NCI-H774 (cell line): ENCODE results near the gene APOC1.

Experiments used
- DNase-seq: peaks from one replicate; lab custom pipeline; 2025; lab: John Stamatoyannopoulos, UW

APOC1 gene

DNA sequence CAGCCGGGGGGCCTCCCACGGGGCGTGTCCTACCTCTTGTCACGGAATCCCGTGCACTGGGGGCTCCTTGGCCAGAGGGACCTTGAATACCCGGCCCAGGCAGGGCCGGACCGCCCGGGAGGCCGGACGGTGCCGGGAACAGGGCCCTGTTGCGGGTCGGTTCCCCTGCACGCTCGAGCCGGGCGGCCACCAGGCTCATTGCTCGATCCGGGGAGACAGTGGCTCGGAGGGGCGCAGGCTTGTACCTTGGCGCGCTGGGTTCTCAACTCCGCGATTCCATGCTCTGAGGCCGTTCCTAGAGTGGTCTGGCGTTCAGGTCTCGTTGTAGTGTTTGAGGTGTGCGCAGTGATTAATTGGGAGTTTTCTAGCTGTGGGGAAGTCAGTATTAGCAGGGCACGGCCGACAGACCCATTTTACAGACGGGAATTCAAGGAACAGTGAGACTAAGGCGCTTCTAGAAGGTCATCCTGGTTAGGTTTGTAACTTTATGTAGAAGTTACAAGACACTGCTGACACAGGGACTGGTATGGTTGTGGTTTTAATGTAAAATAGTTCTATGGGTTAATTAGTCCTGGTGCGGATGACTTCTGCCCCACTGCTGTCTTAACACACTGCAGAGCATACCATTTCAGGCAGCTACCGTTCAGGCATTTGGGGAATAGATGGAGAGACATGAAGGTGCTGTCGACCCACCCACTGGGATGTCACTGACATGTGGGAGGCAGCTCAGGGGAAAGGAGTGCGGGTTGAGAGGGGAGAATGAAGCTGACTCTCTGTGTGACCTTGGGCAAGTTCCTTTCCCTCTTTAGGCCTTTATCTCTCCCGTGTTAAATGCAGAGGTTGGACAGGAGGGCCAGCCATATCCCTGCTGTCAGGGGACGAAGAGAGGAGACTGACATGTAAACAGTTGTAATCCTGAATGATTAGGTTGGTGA is 41.4 kb downstream of the APOC1 start:
- no peak for DNase-seq

DNA sequence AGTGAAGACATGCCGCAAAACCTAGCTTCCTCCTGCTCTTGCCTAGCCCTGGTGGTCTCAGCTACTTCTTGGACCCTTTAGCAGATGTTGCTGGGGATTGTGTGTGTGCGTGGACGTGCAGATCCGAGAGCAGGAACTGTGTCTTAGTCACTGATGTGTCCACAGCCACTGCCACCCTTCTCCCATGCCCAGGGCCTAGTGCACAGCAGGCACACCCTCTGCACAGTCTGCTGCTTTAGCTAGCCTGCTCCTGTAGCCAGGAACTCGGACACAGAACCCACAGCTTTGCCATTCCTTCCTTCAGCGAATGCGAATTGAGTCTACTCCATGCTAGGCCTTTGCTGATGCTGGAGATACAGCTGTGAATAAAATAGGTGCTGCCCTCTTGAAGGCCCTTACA is 43.1 kb downstream of the APOC1 start:
- DNase-seq = no peak

DNA sequence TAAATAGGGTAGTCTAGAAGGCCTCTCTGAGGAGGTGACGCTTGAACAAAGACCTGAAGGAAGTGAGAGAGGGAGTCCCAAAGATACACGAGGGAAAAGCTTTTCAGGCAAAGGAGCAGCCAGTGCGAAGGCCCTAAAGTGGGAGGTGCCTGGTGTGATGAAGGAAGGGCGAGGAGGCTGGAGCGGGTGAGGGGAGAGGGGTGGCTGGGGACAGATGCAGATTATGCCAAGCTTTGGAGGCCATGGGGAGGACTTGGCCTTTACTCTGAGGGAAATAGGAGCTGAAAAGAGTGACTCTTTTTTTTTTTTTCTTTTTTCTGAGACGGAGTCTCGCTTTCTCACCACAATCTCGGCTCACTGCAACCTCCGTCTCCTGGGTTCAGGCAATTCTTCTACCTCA is 43.7 kb downstream of the APOC1 start:
- DNase-seq = no peak

DNA sequence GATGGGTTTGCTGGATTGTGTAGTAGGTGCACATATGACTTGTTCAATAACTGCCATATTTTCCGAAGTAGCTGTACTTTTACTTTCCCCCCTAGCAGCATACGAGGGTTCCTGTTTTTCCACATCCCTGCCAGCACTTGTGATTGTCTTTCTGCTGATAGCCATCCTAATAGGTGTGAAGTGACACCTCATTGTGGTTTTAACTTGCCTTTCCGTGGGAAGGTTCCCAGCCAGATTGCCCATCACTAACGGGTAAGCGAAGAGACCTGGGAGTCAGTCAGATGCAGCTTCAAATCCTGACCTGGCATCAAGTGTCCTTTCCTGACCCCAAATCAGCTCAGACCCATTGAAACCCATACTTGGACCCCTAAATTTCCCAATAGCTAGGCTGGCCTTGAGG is 45.3 kb downstream of the APOC1 start:
- DNase-seq = no peak

DNA sequence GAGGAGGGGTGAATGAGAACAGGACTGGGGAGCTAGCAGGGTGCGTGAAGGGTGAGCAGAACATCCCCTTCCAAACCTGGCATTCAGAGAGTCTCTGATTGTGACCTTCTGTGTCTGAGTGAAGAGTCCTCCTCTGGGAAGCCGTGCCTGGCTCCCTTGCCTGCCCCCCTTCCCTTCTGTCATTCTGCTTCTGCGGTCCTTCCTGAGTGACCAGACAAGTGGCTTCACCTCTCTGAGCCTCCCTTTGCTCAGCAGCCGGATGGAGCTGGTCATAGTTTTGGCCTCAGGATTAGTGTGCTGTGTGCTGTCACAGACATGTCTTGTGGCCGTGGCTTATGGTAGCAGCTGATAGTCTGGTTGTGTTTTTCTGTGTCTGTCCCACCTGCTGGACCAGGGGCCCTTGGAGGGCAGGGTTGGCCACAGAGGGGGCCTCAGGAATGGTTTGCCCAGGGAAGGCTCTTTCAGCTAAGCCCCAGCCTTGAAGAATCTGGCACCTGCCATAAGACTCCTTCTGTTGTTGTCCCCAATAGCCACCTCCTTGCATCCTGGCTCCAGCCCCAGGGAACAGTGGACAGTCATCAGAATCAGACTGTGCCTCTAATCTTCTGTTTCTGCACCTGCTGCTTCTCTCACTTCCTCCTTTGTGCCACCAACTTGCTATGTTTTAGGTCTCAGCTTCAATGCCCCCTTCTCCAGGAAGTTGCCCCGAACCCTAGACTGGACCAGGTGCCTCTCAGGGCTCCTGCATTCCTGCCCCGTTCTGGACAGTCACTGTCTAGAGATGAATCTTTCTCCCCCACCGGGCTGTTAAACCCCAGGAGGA is 46.7 kb downstream of the APOC1 start:
- DNase-seq = no peak

DNA sequence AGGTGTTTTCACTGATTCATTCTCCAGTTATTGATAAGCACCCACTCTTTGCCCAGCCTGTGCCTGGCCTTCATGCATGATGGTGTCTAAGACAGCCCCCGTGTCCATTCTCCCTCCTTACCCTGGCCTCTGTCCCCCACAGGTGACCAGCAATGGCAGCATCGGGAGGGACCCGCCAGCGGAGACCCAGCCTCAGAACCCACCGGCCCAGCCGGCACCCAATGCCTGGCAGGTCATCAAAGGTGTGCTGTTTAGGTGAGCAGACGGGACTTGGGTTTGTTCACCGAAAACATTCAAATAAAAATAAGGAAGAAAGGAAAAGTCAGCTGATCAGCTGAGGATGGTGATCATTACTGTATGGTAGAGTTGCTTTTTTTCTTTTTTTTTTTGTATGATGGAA is 47.4 kb downstream of the APOC1 start:
- DNase-seq = no peak

DNA sequence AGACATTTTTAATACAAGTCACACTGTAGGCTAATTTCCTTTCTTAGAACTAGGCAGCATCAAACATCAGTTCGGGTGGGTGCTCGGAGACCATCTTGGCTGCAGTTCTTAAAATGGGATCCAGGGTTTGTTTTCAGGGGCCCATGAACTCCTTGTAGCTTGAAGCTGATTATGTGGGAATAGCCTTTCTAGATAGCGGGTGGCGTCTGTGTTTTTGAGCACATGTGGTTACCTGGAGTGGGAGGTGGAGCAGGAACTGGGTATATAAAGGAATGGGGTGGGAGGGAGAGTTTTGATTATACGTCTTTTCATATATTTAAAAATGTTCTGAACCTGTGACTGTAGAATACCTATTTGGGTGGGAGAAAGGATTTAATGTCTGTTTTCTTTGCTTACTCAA is 53.7 kb downstream of the APOC1 start:
- no peak for DNase-seq

DNA sequence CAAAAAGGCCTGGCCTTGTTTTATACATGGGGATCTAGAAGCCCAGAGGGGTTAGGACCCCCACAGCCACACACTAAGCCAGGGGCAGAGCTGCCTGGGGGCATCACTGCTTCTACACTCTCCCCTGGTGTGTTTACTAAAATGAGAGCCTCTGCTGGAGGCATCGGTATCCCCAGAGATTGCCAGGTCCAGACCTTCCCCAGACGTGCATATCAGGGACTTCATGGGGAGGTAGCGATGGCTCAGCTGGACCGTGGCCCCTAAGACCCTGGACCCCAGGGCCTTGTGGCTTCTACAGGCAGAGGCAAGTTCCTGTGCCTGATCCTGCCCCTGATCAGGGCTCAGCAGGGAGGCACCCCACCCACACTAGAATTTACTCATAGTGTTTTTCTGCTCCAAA is 54.3 kb downstream of the APOC1 start:
- no peak for DNase-seq
